GM12878 (cell line): ENCODE data around the gene POU2F1. TPM values are rescaled to one million over a fixed set of nuclear protein-coding genes. Genes with fewer than 3 reads are reported as not detected.

Source experiments
- CHD2 ChIP-seq: IDR thresholded peaks from 2 replicates; pipeline ENCODE4 v1.6.1; 2011; ENCODE audit warnings: low read depth, low read length, improper control_type of control experiment, borderline replicate concordance
- EED ChIP-seq: sonication (generic); IDR thresholded peaks from 2 replicates; pipeline ENCODE4 v1.6.1; 2016; ENCODE audit warnings: antibody characterized with exemption, low read depth
- ESRRA ChIP-seq: IDR thresholded peaks from 2 replicates; pipeline ENCODE4 v1.6.1; 2012; ENCODE audit warnings: mild to moderate bottlenecking, low read length, improper control_type of control experiment
- ETV6 ChIP-seq, 2 experiments: fragments of 450-650 bp in 1 of 2; IDR thresholded peaks in 1 of 2; conservative IDR thresholded peaks in 1 of 2; 2 replicates each; pipeline ENCODE4 v1.6.1; 2014; ENCODE audit warnings: antibody characterized with exemption in 1 of 2, borderline replicate concordance in 1 of 2, low read depth in 1 of 2, mild to moderate bottlenecking in 1 of 2, moderate library complexity in 1 of 2
- FOXM1 ChIP-seq: IDR thresholded peaks from 2 replicates; pipeline ENCODE4 v1.6.1; 2012; ENCODE audit warnings: low read depth, mild to moderate bottlenecking, inconsistent platforms, low read length, moderate library complexity
- MXI1 ChIP-seq: fragments of 150-350 bp; IDR thresholded peaks from 2 replicates; pipeline ENCODE4 v1.6.1; 2011; ENCODE audit warnings: low read depth, mild to moderate bottlenecking, inconsistent platforms, low read length, improper control_type of control experiment
- PRDM15 ChIP-seq: fragments of 450-650 bp; formaldehyde crosslinking; IDR thresholded peaks from 2 replicates; pipeline ENCODE4 v1.4.0; 2020; ENCODE audit warnings: mild to moderate bottlenecking, moderate library complexity
- RAD51 ChIP-seq: fragments of 450-650 bp; IDR thresholded peaks from 2 replicates; pipeline ENCODE4 v1.6.1; 2016; ENCODE audit warnings: moderate library complexity, mild to moderate bottlenecking, inconsistent platforms
- SREBF2 ChIP-seq: IDR thresholded peaks from 2 replicates; pipeline ENCODE4 v1.6.1; 2012; ENCODE audit warnings: mild to moderate bottlenecking, low read length
- YBX1 ChIP-seq: fragments of 450-650 bp; IDR thresholded peaks from 2 replicates; pipeline ENCODE4 v1.6.1; 2016; ENCODE audit warnings: antibody characterized with exemption
- ZNF207 ChIP-seq: fragments of 450-650 bp; IDR thresholded peaks from 2 replicates; pipeline ENCODE4 v1.6.1; 2014; ENCODE audit warnings: antibody characterized with exemption, mild to moderate bottlenecking, borderline replicate concordance
- ZNF384 ChIP-seq: IDR thresholded peaks from 2 replicates; pipeline ENCODE4 v1.6.1; 2012; ENCODE audit warnings: low read depth, mild to moderate bottlenecking, low read length, improper control_type of control experiment, borderline replicate concordance
- ZNF622 ChIP-seq: fragments of 450-650 bp; IDR thresholded peaks from 2 replicates; pipeline ENCODE4 v1.6.1; 2017; ENCODE audit warnings: mild to moderate bottlenecking, inconsistent platforms
- polyA plus RNA-seq, 11 experiments: library from polyadenylated mRNA; depleted of rRNA in 4 of 11; unstranded in 6 of 11; stranded (reverse) in 5 of 11; fragments of >200 nt; fragmentation: Nextera tagmentation in 4 of 11; fragmentation: Illumina TruSeq in 1 of 11; extraction: Ambion mirVana in 4 of 11; extraction: Trizol in 1 of 11; gene quantifications; 1 replicate in 1 of 11; 2 replicates in 10 of 11; pipeline versions ENCODE4 v1.2.1 to v1.2.3, GENCODE V29; 2011 to 2016; ENCODE audit warnings: inconsistent platforms in 2 of 11, missing spikeins in 2 of 11, low read depth in 1 of 11
- total RNA-seq, 4 experiments: library from RNA; depleted of rRNA in 3 of 4; stranded (reverse); fragments of >200 nt in 3 of 4; fragmentation: Illumina TruSeq in 1 of 4; extraction: Trizol in 1 of 4; gene quantifications; 2 replicates each; pipeline versions ENCODE4 v1.2.1 to v1.2.3, GENCODE V29; 2013 to 2021
- TF ChIP-seq, protein P1 (sequence below): fragments of 450-650 bp; IDR thresholded peaks from 2 replicates; pipeline ENCODE4 v1.6.1; 2017; ENCODE audit warnings: antibody characterized with exemption, mild to moderate bottlenecking, moderate library complexity
- TF ChIP-seq, protein P2 (sequence below): IDR thresholded peaks from 2 replicates; pipeline ENCODE4 v1.6.1; 2012; ENCODE audit warnings: improper control_type of control experiment, low read depth, low read length; ENCODE audit not compliant: insufficient replicate concordance
- TF ChIP-seq, protein P3 (sequence below): fragments of 450-650 bp; IDR thresholded peaks from 2 replicates; pipeline ENCODE4 v1.6.1; 2014; ENCODE audit warnings: mild to moderate bottlenecking

POU2F1 gene
- total and polyA plus RNA-seq, 10 of the 15 experiments (the other 5 are each of a cell fraction or from before 2014, with no cell fraction given), result 2.5 to 21.7 (median 12.5) TPM

DNA sequence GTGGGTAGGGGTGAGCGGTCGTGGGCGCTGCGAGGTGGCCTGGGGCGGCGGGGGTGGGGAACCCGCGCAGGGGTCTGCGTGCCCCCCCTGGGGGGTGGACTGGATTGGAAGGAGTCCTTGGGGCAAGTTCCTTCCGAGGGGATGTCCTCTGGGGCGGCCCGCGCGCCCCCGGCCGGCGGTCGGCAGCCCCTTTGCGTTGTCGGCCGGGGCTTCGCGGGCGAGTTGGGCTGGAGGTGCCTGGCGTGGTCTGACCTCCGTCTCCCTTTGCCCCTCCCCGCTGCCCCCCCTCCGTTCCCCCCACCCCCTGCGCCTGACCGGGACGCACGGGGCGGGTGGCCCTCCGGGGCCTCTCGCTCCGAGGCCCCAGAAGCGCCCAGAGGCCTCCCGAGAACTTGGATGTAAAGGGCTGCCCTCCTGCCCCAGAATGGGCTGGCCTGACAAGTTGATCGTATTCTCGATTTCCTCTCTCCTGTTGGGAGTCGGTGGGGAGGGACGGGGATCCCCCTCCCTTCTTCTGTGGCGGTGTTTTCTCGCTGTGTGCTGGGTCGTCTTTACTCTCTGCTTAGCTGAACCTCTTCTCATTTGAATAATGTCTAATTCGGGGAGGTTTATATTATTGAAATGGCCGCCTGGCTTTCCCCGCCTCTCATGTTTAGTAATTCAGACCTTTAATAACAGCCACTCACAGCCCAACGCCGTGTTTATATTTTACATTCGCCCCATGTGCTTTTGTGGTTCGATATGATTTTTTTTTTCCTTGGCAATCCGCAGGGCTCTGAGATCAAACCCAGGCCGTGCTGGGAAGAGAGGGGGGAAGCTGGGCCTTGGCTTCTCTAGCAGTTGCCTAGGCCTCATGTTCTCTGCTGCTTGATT is 1.3 kb downstream of the POU2F1 start (continued):
- TF ChIP-seq SREBF2, result no peak
- peak; percentile 17; the same call in 1 of the 2 replicates for TF ChIP-seq ZNF207
- TF ChIP-seq, protein P1, sequence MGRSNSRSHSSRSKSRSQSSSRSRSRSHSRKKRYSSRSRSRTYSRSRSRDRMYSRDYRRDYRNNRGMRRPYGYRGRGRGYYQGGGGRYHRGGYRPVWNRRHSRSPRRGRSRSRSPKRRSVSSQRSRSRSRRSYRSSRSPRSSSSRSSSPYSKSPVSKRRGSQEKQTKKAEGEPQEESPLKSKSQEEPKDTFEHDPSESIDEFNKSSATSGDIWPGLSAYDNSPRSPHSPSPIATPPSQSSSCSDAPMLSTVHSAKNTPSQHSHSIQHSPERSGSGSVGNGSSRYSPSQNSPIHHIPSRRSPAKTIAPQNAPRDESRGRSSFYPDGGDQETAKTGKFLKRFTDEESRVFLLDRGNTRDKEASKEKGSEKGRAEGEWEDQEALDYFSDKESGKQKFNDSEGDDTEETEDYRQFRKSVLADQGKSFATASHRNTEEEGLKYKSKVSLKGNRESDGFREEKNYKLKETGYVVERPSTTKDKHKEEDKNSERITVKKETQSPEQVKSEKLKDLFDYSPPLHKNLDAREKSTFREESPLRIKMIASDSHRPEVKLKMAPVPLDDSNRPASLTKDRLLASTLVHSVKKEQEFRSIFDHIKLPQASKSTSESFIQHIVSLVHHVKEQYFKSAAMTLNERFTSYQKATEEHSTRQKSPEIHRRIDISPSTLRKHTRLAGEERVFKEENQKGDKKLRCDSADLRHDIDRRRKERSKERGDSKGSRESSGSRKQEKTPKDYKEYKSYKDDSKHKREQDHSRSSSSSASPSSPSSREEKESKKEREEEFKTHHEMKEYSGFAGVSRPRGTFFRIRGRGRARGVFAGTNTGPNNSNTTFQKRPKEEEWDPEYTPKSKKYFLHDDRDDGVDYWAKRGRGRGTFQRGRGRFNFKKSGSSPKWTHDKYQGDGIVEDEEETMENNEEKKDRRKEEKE, result no peak
- TF ChIP-seq EED, result peak; percentile 69; the same call in 1 of the 2 replicates
- TF ChIP-seq, protein P2, sequence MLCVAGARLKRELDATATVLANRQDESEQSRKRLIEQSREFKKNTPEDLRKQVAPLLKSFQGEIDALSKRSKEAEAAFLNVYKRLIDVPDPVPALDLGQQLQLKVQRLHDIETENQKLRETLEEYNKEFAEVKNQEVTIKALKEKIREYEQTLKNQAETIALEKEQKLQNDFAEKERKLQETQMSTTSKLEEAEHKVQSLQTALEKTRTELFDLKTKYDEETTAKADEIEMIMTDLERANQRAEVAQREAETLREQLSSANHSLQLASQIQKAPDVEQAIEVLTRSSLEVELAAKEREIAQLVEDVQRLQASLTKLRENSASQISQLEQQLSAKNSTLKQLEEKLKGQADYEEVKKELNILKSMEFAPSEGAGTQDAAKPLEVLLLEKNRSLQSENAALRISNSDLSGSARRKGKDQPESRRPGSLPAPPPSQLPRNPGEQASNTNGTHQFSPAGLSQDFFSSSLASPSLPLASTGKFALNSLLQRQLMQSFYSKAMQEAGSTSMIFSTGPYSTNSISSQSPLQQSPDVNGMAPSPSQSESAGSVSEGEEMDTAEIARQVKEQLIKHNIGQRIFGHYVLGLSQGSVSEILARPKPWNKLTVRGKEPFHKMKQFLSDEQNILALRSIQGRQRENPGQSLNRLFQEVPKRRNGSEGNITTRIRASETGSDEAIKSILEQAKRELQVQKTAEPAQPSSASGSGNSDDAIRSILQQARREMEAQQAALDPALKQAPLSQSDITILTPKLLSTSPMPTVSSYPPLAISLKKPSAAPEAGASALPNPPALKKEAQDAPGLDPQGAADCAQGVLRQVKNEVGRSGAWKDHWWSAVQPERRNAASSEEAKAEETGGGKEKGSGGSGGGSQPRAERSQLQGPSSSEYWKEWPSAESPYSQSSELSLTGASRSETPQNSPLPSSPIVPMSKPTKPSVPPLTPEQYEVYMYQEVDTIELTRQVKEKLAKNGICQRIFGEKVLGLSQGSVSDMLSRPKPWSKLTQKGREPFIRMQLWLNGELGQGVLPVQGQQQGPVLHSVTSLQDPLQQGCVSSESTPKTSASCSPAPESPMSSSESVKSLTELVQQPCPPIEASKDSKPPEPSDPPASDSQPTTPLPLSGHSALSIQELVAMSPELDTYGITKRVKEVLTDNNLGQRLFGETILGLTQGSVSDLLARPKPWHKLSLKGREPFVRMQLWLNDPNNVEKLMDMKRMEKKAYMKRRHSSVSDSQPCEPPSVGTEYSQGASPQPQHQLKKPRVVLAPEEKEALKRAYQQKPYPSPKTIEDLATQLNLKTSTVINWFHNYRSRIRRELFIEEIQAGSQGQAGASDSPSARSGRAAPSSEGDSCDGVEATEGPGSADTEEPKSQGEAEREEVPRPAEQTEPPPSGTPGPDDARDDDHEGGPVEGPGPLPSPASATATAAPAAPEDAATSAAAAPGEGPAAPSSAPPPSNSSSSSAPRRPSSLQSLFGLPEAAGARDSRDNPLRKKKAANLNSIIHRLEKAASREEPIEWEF, result no peak
- peak; percentile 94 for TF ChIP-seq MXI1
- TF ChIP-seq, protein P3, sequence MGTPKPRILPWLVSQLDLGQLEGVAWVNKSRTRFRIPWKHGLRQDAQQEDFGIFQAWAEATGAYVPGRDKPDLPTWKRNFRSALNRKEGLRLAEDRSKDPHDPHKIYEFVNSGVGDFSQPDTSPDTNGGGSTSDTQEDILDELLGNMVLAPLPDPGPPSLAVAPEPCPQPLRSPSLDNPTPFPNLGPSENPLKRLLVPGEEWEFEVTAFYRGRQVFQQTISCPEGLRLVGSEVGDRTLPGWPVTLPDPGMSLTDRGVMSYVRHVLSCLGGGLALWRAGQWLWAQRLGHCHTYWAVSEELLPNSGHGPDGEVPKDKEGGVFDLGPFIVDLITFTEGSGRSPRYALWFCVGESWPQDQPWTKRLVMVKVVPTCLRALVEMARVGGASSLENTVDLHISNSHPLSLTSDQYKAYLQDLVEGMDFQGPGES, result no peak
- TF ChIP-seq ZNF384, result peak; percentile 55; the same call in 1 of the 2 replicates
- no peak for TF ChIP-seq YBX1
- TF ChIP-seq CHD2, result no peak
- no peak for TF ChIP-seq ETV6 (conservative IDR thresholded peaks at IDR 0.05 in 1 of 2, IDR thresholded peaks at IDR 0.05 in 1 of 2; ENCODE audit: borderline replicate concordance in 1 of 2, low read depth in 1 of 2)
- TF ChIP-seq ZNF622, result no peak
- no peak for TF ChIP-seq FOXM1
- no peak for TF ChIP-seq PRDM15 (CRISPR knock-in tag)
- no peak for TF ChIP-seq ESRRA
- TF ChIP-seq RAD51, result 0 out of 2 replicates have a peak, but pooled peaks have one; percentile 29
